NOMO-1 treated with DMSO at 0.1 percent for 48 hours (cell line): Measurements from ENCODE around the gene AFF3.

ENCODE experiments used
- DNase-seq: peaks from one replicate; lab custom pipeline; 2025; ENCODE audit not compliant: unreplicated experiment; lab: John Stamatoyannopoulos, UW

AFF3 gene

DNA sequence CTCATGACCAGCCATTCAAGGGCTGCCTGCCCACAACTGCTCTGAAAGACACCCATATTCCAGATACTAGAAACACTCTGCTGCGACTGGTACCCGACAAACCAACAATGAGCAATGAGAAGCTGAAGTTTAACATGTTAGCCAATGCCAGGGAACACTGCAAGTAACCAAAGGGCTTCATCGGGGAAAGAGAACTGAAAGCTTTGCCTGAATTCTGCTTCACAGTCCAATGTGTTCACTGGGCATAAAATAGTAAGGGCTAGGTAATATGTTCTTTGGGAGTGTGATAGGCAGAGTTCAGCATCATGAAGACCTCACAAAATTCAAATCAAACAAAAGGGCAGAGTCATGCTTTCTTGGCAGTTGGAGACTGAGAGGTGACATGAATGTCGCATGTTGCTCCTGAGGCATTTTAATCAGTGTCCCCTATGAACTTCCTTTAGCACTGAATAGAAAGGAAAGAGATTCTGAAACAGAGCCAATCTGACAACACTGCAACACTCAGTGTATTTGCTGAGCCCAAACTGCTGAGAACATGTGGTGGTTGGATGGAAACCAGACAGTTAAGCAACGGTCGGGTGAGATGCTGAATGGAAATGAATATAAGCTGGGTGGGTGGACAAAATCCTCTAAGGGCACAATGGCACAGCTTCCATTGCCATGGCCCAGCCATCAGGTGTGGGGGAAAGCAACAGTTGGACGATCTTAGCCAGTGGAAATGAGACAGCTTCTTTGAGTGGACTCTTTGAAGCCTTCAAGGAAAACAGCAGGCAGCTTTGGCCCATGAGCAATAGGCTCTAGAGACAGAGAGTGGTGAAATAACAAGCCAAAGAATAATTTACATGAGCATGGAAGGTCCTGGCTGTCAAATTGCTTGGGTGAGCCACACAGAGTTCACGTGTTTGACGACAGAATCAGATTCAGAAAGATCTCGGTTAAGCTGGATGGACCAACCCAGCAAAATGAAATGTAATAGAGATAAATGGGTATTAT, 277.5 kb downstream of the AFF3 start:
- DNase-seq = no peak

DNA sequence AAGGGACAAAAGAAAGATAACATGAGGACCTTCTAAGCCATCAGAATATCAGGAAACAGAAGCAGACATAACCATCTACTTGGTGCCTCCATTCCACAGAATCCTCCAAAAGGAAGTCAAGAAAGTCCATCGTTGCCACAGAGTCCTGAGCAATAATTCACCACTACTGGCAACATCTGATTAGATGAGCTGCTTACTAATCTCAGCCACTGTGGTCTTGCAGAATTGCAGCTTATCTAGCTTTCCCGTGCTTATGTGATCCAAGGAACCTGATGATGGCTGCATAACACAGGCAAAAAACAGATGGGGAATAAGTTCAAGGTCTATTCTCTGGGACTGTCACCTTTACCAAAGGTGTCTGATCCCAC, 278.5 kb downstream of the AFF3 start:
- no peak for DNase-seq

GRCh38 chr2:99863236-99863902, 279.0 kb downstream of the AFF3 start:
- no peak for DNase-seq

GRCh38 chr2:99862566-99862965, 279.8 kb downstream of the AFF3 start:
- peak; percentile 70 for DNase-seq

DNA sequence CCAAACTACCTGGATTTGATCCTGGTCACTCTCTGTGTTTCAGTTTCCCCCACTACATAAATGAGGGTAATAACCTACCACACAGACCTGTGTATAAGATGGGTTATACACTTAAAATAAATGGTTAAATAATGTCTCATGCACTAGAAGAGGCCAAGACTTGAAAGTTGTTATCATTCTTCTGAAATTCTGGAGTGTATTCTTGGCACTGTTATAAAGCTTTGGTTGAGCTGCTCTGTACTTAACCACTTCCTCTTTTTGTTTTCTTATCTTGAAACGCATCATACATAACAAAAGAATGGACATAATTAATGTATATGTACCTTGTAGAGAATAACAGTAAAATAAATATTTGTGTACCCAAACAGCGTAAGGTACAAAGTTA, 281.0 kb downstream of the AFF3 start:
- peak; percentile 87 for DNase-seq

GRCh38 chr2:99860720-99861375, 281.5 kb downstream of the AFF3 start:
- DNase-seq = no peak

GRCh38 chr2:99858951-99859596, 283.3 kb downstream of the AFF3 start:
- no peak for DNase-seq

GRCh38 chr2:99857867-99858444, 284.4 kb downstream of the AFF3 start:
- no peak for DNase-seq

GRCh38 chr2:99857372-99857771, 285.0 kb downstream of the AFF3 start:
- DNase-seq = no peak

- DNase-seq = no peak
Measured at GRCh38 chr2:99856119-99856518, 286.3 kb downstream of the AFF3 start.

- no peak for DNase-seq
Measured at GRCh38 chr2:99854236-99854852, 288.0 kb downstream of the AFF3 start.

DNA sequence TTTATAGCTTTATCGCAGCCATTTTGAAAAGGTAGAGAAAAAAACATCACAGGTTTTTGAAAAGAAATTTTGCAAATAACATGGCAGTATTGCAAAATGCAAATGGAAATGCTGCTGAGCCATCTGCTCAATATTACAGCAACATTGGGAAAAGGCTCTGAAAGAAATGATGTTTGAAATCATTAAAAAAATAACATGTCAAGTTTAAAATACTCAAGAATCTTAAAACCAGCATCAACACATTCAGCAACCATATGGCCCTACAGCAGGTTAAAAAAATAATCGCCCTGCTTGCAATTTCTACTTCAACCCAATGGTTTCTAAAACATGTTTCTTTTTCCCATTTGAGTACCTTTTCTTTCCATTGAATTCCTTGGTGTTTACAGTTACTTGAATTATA, 289.4 kb downstream of the AFF3 start:
- DNase-seq = no peak

GRCh38 chr2:99852376-99852934, 289.9 kb downstream of the AFF3 start:
- no peak for DNase-seq

GRCh38 chr2:99851811-99852210, 290.6 kb downstream of the AFF3 start:
- DNase-seq = no peak

DNA sequence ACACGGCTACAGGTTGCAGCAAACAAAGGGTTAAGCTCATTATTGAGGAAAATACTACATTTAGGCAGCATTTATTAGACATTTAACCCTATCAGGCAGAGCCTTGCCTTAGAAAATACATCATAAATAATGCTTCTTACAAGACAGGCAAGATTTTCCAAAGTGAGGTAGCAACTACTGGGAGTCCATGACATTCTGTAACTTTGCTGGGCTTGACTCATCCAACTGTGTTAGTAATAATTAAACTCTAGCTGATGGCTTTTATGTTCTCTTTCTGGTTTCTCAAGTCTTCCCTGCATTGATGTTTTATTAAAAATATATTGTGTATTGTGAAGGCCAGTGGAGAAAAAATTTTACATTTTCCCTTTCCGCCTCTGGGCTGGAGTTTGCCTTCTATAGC, 291.3 kb downstream of the AFF3 start:
- DNase-seq = no peak

- DNase-seq = no peak
Measured at GRCh38 chr2:99850084-99850710, 292.2 kb downstream of the AFF3 start.

- no peak for DNase-seq
Measured at GRCh38 chr2:99846462-99847107, 295.8 kb downstream of the AFF3 start.

DNA sequence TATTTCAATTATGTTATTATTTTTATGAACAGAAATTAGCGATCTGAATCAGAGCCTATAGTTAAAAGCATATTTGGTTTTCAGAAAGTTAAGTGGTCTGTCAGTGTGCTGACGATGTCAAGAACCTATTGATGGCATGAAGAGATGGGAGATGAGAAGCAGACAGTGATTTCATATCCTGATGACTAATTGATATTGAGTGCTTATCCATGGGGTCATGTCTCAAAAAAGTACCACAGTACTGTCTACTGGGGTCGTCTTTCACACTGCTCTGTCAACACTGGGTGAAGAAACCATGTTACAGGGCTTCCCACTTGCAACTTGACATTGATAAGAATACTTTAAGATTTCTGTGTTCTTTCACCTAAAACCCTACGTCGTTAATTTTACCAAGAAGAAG, 297.1 kb downstream of the AFF3 start:
- no peak for DNase-seq

GRCh38 chr2:99842451-99842850, 299.9 kb downstream of the AFF3 start:
- no peak for DNase-seq
